Kidney epithelial cell (primary cell): Measurements from ENCODE around the gene OTOA. TPM values are rescaled to one million over a fixed set of nuclear protein-coding genes. Genes with fewer than 3 reads are reported as not detected.
"Not testable (repeated sequence)": the region's sequence is repeated elsewhere in the genome, so short reads cannot be mapped to it uniquely, and the experiment has no call there.

Source experiments
- DNase-seq: peaks from one replicate; pipeline ENCODE4 v3.0.0-alpha.2; 2010; ENCODE audit warnings: low read depth
- H3K27me3 ChIP-seq: 2 replicates; pipeline ENCODE4 v1.6.0; 2011; ENCODE audit warnings: low read length; ENCODE audit not compliant: control insufficient read depth, insufficient read depth
- H3K36me3 ChIP-seq: 2 replicates; pipeline ENCODE4 v1.5.1; 2011; ENCODE audit warnings: low read length; ENCODE audit not compliant: control insufficient read depth, insufficient read depth
- H3K4me3 ChIP-seq: 2 replicates; pipeline ENCODE4 v1.5.1; 2011; ENCODE audit warnings: low read depth, mild to moderate bottlenecking, control low read depth, low read length
- total RNA-seq: library from RNA; depleted of rRNA; stranded (reverse); fragments of >200 nt; gene quantifications from 2 replicates; pipeline ENCODE4 v1.2.3, GENCODE V29; 2015
- TF ChIP-seq, protein P1 (sequence below): IDR thresholded peaks from 2 replicates; pipeline ENCODE4 v1.5.1; 2011; ENCODE audit warnings: mild to moderate bottlenecking, moderate library complexity, low read length, control low read depth, inconsistent platforms; ENCODE audit not compliant: insufficient read depth, poor library complexity, severe bottlenecking

The OTOA gene
- total RNA-seq, 1 donor from 2014 or later, result 0.17 TPM

DNA sequence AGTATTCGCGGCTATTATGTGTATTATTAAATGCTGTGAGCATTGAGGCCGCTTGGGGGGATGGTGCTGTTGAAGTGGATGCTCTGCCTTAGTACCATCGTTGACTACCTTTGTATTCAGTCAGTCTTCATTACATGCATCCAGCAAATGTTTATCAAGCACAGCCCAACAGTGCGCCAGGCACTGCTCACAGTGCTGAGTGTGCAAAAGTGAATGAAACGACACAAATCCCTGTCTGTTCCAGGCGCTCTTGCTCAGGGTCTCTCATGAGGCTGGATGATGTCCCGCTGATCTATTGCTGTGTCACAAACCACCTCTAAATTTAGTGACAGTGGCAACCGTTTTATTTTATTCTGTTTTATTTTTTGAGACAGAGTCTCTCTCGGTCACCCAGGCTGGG, 53.8 kb downstream of the OTOA start:
- TF ChIP-seq, protein P1, sequence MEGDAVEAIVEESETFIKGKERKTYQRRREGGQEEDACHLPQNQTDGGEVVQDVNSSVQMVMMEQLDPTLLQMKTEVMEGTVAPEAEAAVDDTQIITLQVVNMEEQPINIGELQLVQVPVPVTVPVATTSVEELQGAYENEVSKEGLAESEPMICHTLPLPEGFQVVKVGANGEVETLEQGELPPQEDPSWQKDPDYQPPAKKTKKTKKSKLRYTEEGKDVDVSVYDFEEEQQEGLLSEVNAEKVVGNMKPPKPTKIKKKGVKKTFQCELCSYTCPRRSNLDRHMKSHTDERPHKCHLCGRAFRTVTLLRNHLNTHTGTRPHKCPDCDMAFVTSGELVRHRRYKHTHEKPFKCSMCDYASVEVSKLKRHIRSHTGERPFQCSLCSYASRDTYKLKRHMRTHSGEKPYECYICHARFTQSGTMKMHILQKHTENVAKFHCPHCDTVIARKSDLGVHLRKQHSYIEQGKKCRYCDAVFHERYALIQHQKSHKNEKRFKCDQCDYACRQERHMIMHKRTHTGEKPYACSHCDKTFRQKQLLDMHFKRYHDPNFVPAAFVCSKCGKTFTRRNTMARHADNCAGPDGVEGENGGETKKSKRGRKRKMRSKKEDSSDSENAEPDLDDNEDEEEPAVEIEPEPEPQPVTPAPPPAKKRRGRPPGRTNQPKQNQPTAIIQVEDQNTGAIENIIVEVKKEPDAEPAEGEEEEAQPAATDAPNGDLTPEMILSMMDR, result no peak
- DNase-seq, result no peak
- no peak overlapping the region for H3K4me3 ChIP-seq

DNA sequence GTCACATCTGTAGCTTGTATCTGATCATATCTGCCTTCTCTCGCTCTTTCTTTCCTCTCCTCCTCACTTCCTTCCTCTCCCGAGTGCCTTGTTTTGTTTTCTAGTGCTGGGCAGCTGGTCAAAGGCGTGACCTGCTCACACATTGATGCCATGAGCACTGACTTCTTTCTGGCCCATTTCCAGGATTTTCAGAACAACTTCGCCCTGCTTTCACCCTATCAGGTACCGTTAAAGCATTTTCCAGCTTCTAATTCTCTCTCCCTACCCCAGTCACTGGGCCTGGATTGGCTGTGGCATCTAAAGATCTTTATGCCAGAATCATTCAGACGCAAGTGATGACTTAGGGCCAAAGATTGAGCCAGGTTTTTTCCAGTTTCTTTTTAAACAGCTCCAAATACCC, 55.5 kb downstream of the OTOA start:
- DNase-seq, result no peak
- no peaks in the 10 kb centered on the region for H3K27me3 ChIP-seq

More for the DNA sequence above, 53.8 kb downstream of the OTOA start:
- H3K27me3 ChIP-seq, result no peaks in the 10 kb centered on the region
- no peaks in the 10 kb centered on the region for H3K36me3 ChIP-seq

DNA sequence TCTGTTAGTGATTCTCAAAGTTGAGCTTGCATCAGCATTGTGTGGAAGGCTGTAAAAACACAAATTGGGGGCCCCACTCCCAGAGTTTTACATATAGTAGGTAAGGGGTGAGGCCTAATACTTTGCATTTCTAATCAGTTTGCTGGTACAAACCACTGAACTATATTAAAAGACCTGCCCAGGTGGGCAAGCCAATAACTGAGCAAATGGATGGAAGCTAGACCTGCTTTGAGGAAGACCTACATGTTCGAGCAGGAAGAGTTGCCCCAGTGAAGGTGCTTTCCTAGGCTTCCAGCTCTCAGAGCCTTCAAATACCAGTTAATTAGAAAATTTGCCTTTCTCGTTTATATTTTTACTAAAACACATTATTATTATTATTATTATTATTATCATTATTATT, 56.8 kb downstream of the OTOA start:
- TF ChIP-seq, protein P1, result no peak
- Histone ChIP-seq H3K36me3 (no peaks in the 10 kb centered on the region), H3K4me3 (no peak overlapping the region), H3K27me3 (no peaks in the 10 kb centered on the region)
- DNase-seq, result no peak

More for the DNA sequence above, 55.5 kb downstream of the OTOA start:
- TF ChIP-seq, protein P1, result no peak
- Histone ChIP-seq H3K36me3 (no peaks in the 10 kb centered on the region), H3K4me3 (no peak overlapping the region)

DNA sequence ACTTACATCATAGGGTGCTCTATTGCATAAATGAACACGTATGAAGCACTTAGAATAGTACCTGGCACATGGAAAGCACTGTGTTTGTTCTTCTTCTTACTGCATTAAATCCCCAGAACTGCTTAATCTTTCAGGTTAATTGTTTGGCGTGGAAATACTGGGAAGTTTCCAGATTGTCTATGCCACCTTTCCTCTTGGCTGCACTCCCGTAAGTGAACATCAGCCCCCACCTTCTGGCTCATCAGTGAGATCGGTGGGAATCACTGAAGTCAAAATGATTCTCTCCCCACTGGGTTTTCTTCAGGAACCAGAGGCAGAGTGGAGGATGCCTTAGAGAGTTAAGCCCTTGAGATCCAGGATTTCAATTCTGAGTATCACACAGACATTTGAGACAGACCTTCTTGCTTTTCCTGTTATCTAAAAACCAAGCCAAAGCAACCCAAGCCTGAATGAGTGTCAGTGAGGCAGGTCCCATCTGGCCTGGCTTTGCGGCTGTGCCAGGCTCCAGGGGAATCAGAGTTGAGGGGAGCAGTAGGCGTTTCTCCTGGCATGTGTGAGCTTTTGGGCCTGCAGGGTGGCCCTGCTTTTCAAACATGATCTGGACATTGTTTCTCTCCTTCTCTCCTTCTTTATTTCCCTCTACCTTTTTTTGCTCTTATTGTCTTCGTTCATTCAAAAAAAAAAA, 59.1 kb downstream of the OTOA start:
- Histone ChIP-seq H3K4me3 (no peak overlapping the region), H3K36me3 (no peaks in the 10 kb centered on the region), H3K27me3 (no peaks in the 10 kb centered on the region)
- TF ChIP-seq, protein P1, result no peak
- no peak for DNase-seq

DNA sequence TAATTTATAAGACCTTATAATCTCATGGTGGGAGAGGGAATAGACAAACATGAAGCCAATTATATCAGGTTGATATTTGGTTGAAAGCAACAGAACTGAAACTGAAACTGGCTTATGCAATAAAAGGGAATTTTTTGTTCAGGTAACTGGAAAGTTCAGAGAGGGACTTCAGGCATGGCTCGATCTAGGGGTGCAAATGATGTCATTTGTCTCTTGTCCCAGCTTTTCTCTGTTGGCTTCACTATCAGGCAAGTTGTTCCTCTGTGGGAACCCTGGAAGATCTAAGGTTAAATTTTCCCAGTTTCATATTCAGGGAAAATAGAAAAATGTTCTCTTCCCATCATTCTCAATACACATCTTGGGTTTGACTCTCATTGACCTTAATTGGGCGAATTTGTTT, 59.8 kb downstream of the OTOA start:
- no peak for DNase-seq
- peaks cover 3% of the 10 kb centered on the region for H3K27me3 ChIP-seq
- no peaks in the 10 kb centered on the region for H3K36me3 ChIP-seq
- H3K4me3 ChIP-seq, result no peak overlapping the region
- TF ChIP-seq, protein P1, result no peak

DNA sequence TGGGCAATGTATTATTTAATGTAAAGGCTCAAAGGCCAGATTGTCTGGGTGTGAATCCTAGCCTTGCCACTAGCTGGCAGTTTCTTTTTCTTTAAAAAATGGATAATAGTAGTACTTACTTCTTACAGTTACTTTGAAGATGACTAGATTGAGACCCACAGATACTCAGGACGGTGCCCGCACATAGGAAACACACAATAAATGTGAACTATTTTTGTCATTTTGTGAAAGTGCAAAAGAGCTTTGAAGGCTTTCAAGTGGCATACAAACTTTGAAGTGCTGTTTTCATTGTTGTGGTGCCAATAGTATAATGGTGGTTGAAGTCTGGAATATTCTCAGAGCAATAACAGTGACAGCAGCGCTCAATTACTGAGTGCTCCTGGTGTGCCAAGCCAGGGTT, 63.6 kb downstream of the OTOA start:
- Histone ChIP-seq H3K27me3 (peaks cover 3% of the 10 kb centered on the region), H3K36me3 (no peaks in the 10 kb centered on the region), H3K4me3 (no peak overlapping the region)
- no peak for DNase-seq
- TF ChIP-seq, protein P1, result no peak

DNA sequence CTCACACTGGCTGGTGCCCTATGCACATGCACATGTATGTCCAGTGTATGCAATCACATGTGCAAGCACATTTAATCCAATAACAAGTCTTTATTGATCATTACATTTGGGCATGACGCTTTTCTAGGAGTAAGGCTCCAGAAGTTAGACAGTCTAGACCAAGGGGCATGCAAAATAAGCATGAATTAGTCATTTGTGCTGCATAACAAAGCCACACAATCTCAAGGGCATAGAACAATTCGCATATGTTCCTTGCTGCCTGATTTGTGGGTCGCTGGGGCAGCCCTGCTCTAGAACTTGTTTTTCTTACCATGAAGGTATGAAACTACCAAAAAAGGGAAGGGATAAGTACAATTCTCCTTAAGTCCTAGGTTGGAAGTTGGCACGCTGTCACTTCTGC, 67.5 kb downstream of the OTOA start:
- H3K27me3 ChIP-seq, H3K4me3 ChIP-seq, DNase-seq, H3K36me3 ChIP-seq: not testable (repeated sequence)

DNA sequence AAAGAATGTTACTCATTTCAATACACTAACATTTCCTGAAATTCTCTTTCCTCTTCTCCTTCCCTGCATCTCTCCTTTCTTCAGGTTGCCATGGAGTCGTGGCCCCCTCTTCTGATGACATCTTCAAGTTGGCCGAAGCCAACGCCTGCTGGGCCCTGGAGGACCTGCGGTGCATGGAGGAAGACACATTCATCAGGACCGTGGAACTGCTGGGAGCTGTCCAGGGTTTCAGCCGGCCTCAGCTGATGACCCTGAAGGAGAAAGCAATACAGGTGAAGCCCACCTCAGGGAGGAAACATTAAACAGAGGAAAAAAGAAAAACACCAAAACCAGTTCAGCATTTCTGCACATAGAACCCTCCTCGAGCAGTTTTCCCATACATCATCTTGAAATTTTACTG, 76.9 kb downstream of the OTOA start:
- H3K4me3 ChIP-seq, DNase-seq, H3K27me3 ChIP-seq, H3K36me3 ChIP-seq: not testable (repeated sequence)
